HG02870 (cell line): Measurements from ENCODE around the gene COL11A2.
"Not testable (repeated sequence)": the region's sequence is repeated elsewhere in the genome, so short reads cannot be mapped to it uniquely, and the experiment has no call there.

ENCODE experiments used
- ATAC-seq: cut with Tn5 transposase; IDR thresholded peaks from one replicate; pipeline ENCODE4 v1.9.1; 2021; ENCODE audit warnings: mild to moderate bottlenecking, moderate library complexity; ENCODE audit not compliant: unreplicated experiment

The COL11A2 gene

DNA sequence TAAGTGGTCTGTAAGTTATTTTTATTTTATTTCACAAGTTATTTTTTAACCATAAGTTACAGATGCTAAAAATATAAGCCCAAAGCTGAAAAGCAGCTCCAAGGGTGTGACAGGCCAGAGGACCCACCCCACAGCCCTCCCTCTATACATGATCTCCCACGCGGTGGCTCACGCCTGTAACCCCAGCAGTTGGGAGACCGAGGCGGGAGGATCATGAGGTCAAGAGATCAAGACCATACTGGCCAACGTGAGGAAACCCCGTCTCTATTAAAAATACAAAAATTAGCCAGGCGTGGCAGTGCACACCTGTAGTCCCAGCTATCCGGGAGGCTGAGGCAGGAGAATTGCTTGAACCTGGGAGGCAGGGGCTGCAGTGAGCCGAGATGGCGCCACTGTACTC, 32.2 kb downstream of the COL11A2 start:
- ATAC-seq, result no peak

DNA sequence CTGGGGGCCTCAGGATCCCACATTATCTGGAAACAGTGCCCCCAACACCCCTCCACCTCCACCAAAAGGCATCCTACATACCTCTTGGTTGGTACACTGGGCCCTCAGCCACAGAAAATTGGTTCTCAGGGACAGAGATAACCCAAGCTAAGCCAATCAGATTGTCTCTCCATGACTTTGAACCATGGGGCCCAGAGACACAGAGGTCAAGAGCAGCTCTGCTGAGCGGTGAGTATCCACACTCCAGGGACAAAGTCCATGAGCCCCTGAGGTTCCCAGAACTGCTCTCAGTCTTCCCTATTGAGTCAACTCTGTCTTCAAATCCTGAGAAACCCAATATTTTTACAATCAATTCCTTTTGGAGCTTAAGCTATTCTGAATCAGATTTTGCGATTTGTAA, 35.3 kb downstream of the COL11A2 start:
- no peak for ATAC-seq

DNA sequence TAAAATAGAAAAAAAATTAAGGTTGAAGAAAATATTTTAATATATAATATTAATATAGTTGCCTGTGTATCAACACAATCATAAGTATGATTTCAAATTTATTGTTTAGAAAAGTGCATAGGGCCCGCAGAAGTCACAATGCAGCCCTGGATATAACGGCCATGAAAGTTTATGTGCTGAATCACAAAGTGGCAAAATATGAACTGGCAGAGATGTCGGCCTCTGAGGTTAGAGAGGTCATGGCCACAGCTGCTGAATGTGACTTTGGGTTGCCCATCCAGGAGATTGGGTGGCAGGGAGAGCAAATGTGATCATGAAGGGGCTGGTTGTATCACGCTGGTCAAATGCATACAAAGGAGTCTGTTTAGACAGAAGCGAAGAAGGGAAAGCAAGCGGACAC, 35.7 kb downstream of the COL11A2 start:
- ATAC-seq, result no peak

DNA sequence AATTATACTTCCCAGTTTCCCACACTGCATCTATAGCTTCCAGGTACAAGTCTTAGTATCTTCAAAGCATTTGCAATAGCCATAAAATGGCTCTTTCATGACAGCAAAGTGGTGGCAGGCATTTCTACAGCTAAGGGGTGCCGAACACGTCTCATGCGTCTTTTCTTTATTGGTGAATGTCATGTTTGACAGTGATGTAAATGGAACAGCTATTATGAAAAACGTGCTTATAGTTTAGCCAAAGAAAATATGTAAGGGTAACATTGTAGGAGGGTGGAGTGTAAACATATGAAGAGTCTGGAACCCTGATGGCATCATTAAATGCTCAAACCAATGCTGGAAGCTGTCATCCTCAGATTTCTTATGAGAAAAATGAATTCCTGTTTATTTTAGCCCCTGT, 37.9 kb downstream of the COL11A2 start:
- no peak for ATAC-seq

DNA sequence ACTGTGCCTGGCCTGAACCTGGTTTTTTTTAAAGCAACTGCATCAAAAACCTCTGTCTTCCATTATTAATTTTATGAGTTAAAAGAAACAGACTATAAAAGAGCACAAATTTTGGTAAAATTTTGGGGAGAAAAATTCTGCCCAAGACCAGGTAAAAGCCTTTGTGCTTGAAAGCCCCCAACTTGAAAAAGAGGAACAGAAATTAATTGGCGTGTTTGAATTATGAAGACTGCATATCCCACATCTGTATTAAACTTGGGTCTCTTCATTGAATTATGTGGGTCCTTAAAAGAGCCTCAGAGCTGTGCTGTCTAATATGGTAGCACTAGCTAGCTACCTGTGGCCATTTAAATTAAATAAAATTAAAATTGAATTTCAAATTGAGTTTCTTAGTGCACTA, 41.2 kb downstream of the COL11A2 start:
- no peak for ATAC-seq

DNA sequence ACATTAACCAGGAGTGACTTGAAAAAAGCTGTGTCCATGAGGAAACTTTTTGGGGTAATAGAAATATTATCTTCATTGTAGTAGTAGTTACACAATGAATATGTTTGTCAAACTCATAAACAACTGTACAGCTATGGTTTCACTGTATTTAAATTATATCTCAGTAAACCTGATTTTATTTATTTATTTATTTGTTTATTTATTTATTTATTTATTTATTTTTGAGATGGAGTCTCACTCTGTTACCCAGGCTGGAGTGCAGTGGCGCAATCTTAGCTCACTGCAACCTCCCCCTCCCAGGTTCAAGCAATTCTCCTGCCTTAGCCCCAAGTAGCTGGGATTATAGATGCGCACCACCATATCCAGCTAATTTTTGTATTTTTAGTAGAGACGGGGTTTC, 41.7 kb downstream of the COL11A2 start:
- ATAC-seq, result not testable (repeated sequence)

DNA sequence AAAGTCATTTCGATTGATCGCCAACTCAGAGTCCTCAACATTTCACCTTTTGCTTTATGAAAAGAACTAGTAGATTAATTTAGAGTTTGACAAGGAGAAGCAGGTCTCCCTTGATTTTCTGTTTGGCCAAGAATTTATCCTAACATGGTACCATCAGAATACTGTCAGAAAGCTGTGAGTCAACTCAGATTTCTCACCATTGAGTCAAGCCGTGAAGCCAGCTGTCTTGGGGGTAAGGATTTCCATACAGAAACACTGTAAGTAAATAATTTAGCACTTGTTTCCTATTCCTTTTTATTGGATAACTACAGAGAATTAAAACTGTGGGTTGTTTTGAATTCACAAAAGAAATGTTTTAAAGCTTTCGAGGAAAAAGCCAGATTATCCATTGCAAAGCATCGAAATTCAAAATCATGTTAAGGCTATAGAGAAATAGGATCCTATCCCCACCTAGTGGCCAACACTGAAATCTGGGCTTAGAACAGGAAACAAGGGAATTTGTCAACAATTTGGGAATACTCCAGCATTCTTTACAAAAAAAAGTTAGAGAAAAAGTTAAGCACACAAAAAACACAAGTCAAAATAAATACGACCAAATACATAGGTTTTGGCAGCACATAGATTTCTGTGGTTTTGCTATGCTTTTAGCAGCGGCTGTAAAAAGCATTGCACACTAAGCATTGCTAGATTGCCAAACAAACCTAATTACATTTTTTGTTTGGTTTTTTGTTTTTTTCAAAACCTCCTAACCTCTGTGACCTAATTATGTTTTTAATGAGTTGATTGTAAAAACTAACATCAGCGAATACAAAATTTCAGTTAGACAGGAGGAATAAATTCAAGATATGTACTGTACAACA, 44.2 kb downstream of the COL11A2 start:
- ATAC-seq, result no peak

DNA sequence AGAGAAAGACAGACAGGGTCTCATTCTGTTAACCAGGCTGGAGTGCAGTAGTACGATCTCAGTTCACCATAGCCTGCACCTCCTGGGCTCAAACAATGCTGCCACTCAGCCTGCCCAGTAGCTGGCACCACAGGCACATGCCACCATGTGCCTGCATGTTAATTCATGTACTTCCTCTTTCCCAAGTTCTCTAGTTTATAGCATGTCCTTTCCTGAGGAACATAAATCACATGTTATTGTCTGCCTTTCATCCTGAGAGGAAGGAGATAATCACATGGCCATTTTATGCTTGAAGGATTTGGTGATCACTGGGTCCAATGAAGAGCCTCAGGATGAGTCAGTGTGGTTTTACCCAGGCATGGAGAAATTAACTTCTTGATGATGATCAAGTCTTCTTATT, 47.9 kb downstream of the COL11A2 start:
- ATAC-seq, result no peak

DNA sequence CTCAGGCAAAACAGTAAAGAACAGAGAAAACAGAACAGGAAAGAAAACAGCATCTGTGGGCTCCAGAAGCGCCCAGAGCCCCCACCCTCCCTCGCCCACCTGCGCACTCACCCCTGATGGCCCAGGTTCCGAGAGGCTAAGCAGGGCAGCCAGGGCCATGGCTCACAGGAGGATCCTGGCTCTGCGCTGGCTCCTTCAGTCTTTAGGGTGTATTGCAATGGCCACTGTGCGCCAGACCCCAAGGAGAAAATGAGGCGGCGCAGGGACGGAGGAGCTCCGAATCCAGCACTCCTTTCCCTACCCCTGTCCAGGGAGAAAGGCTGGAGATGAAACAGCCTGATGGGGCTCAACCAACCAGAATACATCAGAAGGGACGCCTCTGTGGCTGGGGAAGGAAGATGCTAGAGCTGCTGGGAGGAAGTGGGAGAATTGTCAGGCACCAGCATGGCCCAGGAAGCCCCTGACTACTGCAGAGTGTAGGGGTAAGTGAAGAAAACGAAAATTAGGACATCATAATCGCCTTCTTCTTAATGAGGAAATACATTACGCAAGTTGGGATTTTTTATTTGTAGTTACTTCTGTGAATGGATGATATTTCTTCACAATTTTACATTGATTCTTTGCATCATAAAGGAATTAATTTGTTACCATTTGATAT, 49.0 kb downstream of the COL11A2 start:
- ATAC-seq, result no peak

DNA sequence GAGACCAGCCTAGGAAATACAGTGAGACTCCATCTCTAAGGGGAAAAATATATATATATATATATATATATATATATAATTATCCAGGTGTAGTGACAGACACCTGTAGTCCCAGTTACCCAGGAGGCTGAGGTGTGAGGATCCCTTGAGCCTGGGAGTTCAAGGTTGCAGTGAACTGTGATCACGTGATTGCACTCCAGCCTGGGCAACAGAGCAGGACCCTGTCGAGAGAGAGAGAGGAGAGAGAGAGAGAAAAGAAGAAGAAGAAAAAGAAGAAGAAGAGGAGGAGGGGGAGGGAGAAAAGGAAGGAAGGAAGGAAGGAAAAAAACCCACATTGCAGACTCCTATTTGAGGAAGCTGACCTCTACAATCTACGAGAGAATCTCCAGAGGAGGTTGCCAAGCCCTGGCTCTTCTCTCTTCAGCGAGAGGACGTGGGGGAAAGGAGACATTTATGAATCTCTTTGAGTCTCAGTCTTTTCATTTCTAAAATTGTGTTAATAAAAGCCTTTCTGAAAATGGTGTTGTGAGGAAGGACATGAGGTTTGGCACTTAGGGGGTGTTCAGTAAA, 49.7 kb downstream of the COL11A2 start:
- no peak for ATAC-seq

DNA sequence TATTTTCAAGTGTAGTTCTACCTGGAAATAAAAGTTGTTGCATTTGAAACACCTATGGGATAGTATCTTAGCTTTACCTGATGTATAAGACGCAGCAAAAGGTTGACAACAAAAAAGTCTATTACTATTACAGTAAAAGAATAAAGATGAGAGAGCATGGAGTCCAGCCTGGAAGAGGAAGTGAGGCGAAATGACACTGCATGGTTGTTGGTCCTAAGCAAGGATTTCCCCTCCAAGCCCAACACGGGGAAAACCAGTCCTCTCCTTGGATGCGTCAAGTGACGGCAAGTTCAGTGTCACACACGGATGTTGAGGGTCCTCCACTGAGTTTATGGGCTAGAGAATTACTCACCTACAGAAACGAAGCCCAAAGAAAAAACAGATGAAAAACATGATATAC, 51.7 kb downstream of the COL11A2 start:
- ATAC-seq, result no peak

DNA sequence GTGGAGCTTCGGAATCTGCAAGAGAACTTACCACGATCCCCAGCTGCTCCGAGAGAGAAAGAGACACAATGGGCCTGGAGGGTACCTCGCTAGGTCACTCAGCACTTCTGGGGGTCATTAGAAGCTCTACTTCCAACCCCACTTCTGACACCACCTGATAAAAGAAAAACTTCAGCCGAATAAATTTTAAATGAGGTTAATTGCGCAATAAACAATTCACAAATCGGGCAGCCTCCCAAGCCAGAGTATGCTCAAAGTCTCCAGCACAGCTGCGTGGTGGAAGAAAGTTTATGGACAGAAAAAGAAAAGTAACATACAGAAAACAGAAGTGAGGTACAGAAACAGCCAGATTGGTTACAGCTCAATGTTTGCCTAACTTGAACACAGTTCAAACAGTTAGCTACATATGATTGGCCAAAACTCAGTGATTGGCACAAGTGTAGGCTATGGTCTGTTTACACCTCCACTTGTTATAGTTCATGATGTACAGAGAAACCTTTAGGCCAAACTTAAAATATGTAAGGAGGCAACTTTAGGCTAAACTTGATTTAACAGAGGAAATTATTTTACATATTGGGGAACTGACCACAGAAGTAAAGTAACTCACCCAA, 52.6 kb downstream of the COL11A2 start:
- no peak for ATAC-seq

DNA sequence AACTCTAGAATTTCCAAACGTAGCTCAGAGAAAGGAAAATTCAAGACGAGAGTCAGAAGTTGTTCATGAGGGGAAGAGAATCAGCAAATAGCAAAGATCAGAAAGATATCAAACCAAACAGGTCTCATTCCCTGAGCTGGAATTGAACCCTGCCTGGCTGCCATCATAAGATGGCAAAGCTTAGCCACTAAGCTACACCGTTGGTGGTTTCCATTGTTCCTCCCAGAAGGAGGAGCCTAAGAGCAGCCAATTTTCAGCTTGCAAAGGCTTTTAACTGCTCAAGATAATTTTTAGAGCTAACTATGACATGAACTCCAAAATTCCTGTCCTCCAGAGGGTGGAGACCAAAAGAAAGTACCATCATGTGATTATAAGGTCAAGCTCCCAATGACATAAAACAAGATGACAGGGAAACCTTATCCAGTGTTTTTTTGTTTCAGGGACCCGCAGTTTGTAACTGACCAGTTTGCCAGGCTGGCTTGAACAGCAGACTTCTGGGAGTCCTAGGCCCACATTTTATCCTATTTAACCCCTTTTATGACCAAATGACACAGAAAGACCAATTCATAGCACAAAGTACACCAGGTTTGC, 55.9 kb downstream of the COL11A2 start:
- ATAC-seq, result no peak

DNA sequence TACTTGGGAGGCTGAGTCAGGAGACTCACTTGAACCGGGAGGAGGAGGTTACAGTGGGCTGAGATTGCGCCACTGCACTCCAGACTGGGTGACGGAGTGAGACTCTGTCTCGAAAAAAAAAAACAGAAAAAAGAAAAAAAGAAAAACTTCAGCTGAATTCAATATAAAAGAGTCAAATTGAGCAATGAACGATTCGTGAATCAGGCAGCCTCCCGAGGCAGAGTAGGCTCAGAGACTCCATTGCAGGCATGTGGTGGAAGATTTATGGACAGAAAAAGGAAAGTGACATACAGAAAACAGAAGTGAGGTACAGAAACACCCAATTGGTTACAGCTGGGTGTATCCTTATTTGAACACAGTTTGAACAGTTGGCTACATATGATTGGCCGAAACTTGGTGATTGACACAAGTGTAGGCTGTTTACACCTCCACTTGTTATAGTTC, 60.2 kb downstream of the COL11A2 start:
- no peak for ATAC-seq

DNA sequence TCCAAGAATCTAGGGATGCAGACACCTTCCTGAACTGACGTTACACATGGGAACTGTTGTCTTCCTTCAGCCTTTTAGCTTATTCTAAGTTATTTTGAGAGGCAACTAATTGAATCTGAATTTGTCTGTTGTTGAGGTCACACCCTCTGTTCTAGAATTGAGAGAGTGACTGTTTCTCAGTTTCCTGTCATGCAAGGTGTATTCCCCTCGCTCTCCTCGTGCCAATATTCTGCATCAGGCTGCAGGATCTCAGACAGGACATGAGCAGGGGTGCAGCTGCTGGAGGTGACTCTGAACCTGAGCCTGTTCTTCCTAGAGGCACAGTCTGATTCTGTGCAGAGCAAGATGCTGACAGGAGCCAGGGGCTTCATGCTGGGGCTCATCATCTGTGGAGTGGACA, 63.9 kb downstream of the COL11A2 start:
- peak; percentile 71 for ATAC-seq

DNA sequence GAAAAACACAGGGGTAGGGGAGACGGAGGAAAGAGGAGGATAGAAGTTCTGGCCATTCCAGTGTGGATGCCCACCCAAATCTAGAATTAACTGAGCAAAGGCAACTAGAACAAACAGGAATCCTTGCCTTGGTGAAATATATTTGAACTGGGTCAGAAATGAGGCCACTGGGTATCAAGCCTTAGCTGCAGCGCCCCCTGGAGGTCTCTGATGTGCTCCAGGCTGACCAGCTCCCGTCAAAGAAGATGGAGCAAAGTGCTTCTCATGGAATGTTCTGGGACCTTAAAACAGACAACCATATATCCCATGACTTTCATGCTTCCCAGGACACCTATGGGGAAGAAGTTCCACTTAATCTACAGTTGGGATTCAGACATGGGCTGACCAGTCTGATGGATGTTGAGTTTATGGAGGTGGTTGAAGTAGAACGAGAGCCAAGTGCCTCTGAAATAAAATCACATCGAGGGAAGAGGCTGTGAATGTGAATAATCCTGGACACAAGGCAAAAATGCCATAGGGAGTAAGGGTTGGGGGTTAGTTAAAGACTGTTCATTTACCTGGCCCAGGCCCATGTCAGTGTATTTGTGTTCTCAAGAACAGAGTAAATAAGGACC, 66.1 kb downstream of the COL11A2 start:
- no peak for ATAC-seq

DNA sequence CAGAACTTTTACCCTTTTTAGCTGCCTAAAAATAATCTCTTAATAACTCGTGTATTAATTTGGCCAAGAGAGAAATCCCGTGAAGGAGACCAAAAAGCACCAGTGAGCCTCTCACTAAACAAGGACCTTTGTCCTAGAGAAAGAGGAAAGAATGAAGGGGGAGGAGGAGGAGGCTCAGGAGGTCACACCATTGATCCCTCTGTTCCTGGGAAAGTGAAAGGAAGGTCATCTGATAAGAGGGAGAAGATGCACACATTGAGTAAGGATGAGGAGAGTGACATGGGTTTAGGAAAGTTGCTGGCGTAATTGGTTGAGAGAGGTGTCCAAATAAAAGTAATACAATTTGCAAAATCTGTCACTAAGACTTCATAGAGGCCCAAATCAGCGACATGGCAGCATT, 67.3 kb downstream of the COL11A2 start:
- no peak for ATAC-seq

DNA sequence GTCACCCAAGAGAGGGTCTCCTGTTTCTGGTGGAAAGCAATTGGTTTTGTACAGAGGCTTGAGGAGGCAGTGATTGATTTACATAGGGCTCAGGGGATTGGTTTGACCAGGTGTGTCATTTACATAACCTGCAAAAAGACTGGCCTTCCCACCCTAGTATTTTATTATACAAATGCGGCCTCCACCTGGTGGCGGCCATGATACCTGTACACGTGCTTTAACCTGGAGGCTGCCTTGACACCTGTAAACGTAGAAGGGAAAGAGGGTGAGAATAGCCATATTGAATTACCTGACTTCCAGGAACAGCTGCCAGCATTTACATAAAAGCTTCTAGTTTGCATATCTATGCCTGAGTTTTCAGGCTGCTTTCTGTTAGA, 67.8 kb downstream of the COL11A2 start:
- no peak for ATAC-seq

DNA sequence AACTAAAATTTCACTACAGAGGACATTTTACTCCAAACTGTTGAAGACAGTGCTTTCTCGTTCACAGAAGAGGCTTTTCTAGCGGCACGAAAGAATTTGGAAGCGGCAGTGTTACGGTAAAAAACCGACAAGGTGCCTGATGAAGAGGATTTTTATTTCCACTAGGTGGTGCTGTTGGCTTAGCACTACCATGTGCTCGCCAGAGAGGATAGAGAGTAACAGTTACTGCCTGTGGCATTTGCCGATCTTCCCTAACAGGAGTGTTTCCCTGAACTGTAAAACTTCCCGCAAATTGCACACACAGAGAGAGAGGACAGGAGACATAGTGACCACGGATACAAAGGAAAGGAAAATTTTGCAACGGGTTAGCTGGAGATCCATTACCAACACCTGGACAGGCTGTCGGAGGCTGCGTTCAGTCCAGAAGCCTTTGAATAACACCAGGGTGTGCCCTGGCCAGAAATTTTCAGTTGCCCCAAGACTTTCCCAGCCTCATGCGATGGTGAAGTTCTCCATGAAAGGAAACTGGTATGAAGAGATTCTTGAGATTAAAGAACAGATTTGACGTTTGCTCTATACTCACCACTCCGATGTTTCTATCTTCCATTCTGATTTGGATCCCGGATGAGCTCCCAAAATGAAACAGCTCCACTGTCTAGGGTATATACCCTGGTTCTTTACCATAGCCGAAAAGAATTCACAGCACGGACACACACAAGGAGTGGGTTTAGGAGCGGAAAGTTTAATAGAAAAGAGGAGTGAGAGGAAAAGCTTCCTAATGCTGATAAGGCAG, 68.3 kb downstream of the COL11A2 start:
- ATAC-seq, result no peak

DNA sequence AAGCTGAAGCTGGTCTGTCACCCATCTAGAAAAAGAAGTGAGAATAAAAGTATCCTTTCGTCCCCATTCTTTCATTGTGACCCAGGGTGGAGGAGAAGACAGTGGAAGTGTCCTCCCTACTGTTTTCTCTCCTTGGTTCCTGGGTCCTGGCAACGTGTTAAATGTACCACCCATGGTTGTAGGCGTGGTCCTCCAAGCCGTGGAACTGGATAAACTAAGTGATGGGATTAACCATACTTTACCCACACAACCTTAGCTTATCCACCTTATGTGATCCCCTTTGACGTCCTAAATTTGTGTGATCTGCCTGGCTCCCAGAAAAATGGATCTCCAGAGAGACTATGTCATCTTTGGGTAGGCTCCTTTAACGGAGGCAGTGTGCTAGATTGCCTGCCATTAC, 69.1 kb downstream of the COL11A2 start:
- no peak for ATAC-seq
